Putamen (tissue), 1 donor: ENCODE measurements around the gene KLK2.
"Not testable (repeated sequence)": the region's sequence is repeated elsewhere in the genome, so short reads cannot be mapped to it uniquely, and the experiment has no call there.

Experiments used
- DNase-seq: peaks from one replicate; pipeline ENCODE4 v3.0.0-alpha.2; 2016; ENCODE audit warnings: low spot score

The KLK2 gene

GRCh38 chr19:50894478-50895356 lies 21.5 kb downstream of the KLK2 start:
- no peak for DNase-seq

GRCh38 chr19:50896089-50896590 lies 22.9 kb downstream of the KLK2 start:
- not testable (repeated sequence) for DNase-seq

GRCh38 chr19:50896591-50897190 lies 23.5 kb downstream of the KLK2 start:
- no peak for DNase-seq

- DNase-seq, result no peak
Measured at GRCh38 chr19:50897191-50897607, 24.0 kb downstream of the KLK2 start.

- no peak for DNase-seq
Measured at GRCh38 chr19:50897612-50898011, 24.4 kb downstream of the KLK2 start.

- DNase-seq, result no peak
Measured at GRCh38 chr19:50898018-50898417, 24.8 kb downstream of the KLK2 start.

GRCh38 chr19:50899569-50899968 lies 26.3 kb downstream of the KLK2 start:
- DNase-seq, result no peak

- DNase-seq, result no peak
Measured at GRCh38 chr19:50902640-50903039, 29.4 kb downstream of the KLK2 start.

- DNase-seq, result no peak
Measured at GRCh38 chr19:50906217-50906616, 33.0 kb downstream of the KLK2 start.

- no peak for DNase-seq
Measured at GRCh38 chr19:50908336-50908735, 35.1 kb downstream of the KLK2 start.

- DNase-seq, result no peak
Measured at GRCh38 chr19:50909240-50910070, 36.2 kb downstream of the KLK2 start.

GRCh38 chr19:50910722-50911121 lies 37.5 kb downstream of the KLK2 start:
- DNase-seq, result no peak

- DNase-seq, result no peak
Measured at GRCh38 chr19:50911206-50912101, 38.2 kb downstream of the KLK2 start, which contains the start of gene KLK4. Gene KLK4, minus strand, starts transcription at chr19:50911395. Its CDS starts 657 bp downstream, at chr19:50910738.

- DNase-seq, result no peak
Measured at GRCh38 chr19:50912102-50912599, 38.9 kb downstream of the KLK2 start.

GRCh38 chr19:50912727-50913716 lies 39.8 kb downstream of the KLK2 start:
- DNase-seq, result no peak

- DNase-seq, result no peak
Measured at GRCh38 chr19:50916069-50916468, 42.8 kb downstream of the KLK2 start.

- no peak for DNase-seq
Measured at GRCh38 chr19:50921426-50922316, 48.4 kb downstream of the KLK2 start.

- peak; percentile 44 for DNase-seq
Measured at GRCh38 chr19:50922317-50922853, 49.1 kb downstream of the KLK2 start.
